ENCODE data around the gene BCR.

BCR gene

GRCh38 chr22:23361676-23362075 is 181.4 kb downstream of the BCR start:
- Histone ChIP-seq H3K36me3 (ENCODE audit: insufficient read depth) (no peaks in the 10 kb centered on the region), H3K27ac (no peak overlapping the region), H4K20me1 (ENCODE audit: insufficient read depth) (no peaks in the 10 kb centered on the region), H3K9ac (no peak overlapping the region), H3K27me3 (ENCODE audit: insufficient read depth, low read depth) (no peaks in the 10 kb centered on the region), H3K4me1 (ENCODE audit: low read depth, poor library complexity, severe bottlenecking) (no peaks in the 10 kb centered on the region), H3K4me3 (IDR thresholded peaks at IDR 0.05; ENCODE audit: insufficient read depth, low read depth, low read length) (no peak overlapping the region), H2AFZ (ENCODE audit: low read depth) (no peak overlapping the region), H3K4me2 (no peak overlapping the region), H3K79me2 (ENCODE audit: insufficient read depth, low read depth) (no peaks in the 10 kb centered on the region)
- TF ChIP-seq, protein P1, sequence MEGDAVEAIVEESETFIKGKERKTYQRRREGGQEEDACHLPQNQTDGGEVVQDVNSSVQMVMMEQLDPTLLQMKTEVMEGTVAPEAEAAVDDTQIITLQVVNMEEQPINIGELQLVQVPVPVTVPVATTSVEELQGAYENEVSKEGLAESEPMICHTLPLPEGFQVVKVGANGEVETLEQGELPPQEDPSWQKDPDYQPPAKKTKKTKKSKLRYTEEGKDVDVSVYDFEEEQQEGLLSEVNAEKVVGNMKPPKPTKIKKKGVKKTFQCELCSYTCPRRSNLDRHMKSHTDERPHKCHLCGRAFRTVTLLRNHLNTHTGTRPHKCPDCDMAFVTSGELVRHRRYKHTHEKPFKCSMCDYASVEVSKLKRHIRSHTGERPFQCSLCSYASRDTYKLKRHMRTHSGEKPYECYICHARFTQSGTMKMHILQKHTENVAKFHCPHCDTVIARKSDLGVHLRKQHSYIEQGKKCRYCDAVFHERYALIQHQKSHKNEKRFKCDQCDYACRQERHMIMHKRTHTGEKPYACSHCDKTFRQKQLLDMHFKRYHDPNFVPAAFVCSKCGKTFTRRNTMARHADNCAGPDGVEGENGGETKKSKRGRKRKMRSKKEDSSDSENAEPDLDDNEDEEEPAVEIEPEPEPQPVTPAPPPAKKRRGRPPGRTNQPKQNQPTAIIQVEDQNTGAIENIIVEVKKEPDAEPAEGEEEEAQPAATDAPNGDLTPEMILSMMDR (conservative IDR thresholded peaks at IDR 0.05; ENCODE audit: low read depth, low read length), result no peak

GRCh38 chr22:23363683-23364082 is 183.4 kb downstream of the BCR start:
- Histone ChIP-seq H3K4me3 (IDR thresholded peaks at IDR 0.05; ENCODE audit: insufficient read depth, low read depth, low read length) (no peak overlapping the region), H2AFZ (ENCODE audit: low read depth) (no peak overlapping the region), H3K27me3 (ENCODE audit: insufficient read depth, low read depth) (no peaks in the 10 kb centered on the region; the same call in 1 of the 2 replicates), H3K27ac (no peak overlapping the region), H3K4me1 (ENCODE audit: low read depth, poor library complexity, severe bottlenecking) (no peaks in the 10 kb centered on the region), H3K4me2 (no peak overlapping the region), H3K36me3 (ENCODE audit: insufficient read depth) (no peaks in the 10 kb centered on the region), H3K9ac (no peak overlapping the region), H4K20me1 (ENCODE audit: insufficient read depth) (no peaks in the 10 kb centered on the region), H3K79me2 (ENCODE audit: insufficient read depth, low read depth) (no peaks in the 10 kb centered on the region)
- TF ChIP-seq, protein P1 (conservative IDR thresholded peaks at IDR 0.05; ENCODE audit: low read depth, low read length), result no peak

DNA sequence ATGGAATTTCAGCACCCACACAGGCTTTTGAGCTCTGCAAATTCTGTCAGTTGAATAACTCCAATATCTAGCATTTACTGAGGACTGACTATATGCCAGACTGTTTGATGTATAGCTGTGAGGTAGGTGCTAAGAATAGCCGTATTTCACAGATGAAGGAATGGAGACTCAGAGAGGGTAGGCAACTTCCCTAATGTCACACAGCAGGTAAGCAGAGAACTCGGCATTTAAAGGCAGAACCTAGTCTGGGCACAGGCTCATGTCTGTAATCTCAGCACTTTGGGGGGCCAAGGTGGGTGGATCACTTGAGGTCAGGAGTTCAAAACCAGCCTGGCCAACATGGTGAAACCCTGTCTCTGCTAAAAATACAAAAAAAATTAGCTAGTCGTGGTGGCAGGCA is 184.1 kb downstream of the BCR start:
- Histone ChIP-seq H3K27ac (no peak overlapping the region), H3K27me3 (ENCODE audit: insufficient read depth, low read depth) (no peaks in the 10 kb centered on the region; the same call in 1 of the 2 replicates), H3K79me2 (ENCODE audit: insufficient read depth, low read depth) (no peaks in the 10 kb centered on the region), H2AFZ (ENCODE audit: low read depth) (no peak overlapping the region), H3K4me3 (IDR thresholded peaks at IDR 0.05; ENCODE audit: insufficient read depth, low read depth, low read length) (no peak overlapping the region), H3K4me1 (ENCODE audit: low read depth, poor library complexity, severe bottlenecking) (no peaks in the 10 kb centered on the region), H4K20me1 (ENCODE audit: insufficient read depth) (no peaks in the 10 kb centered on the region), H3K9ac (no peak overlapping the region), H3K36me3 (ENCODE audit: insufficient read depth) (no peaks in the 10 kb centered on the region), H3K4me2 (no peak overlapping the region)
- TF ChIP-seq, protein P1 (conservative IDR thresholded peaks at IDR 0.05; ENCODE audit: low read depth, low read length), result no peak

- Histone ChIP-seq H3K4me3 (IDR thresholded peaks at IDR 0.05; ENCODE audit: insufficient read depth, low read depth, low read length) (no peak overlapping the region), H3K27me3 (ENCODE audit: insufficient read depth, low read depth) (no peaks in the 10 kb centered on the region; the same call in 1 of the 2 replicates), H3K4me2 (no peak overlapping the region), H3K4me1 (ENCODE audit: low read depth, poor library complexity, severe bottlenecking) (no peaks in the 10 kb centered on the region), H3K36me3 (ENCODE audit: insufficient read depth) (no peaks in the 10 kb centered on the region), H3K9ac (no peak overlapping the region), H3K79me2 (ENCODE audit: insufficient read depth, low read depth) (no peaks in the 10 kb centered on the region), H4K20me1 (ENCODE audit: insufficient read depth) (no peaks in the 10 kb centered on the region), H2AFZ (ENCODE audit: low read depth) (no peak overlapping the region), H3K27ac (no peak overlapping the region)
- TF ChIP-seq, protein P1 (conservative IDR thresholded peaks at IDR 0.05; ENCODE audit: low read depth, low read length), result no peak
These were observed 185.2 kb downstream of the BCR start for GRCh38 chr22:23365524-23365923.
